Suppressor macrophage treated with lipopolysaccharide for 4 hours (primary cell): Measurements from ENCODE around the gene VPS37B.

Experiments
- DNase-seq: peaks from one replicate; pipeline ENCODE4 v3.0.0-alpha.2; 2020

Gene VPS37B

GRCh38 chr12:122836027-122836921 is 59.6 kb downstream of the VPS37B start:
- peak; percentile 48 for DNase-seq

GRCh38 chr12:122835750-122836026 is 60.2 kb downstream of the VPS37B start:
- DNase-seq, result no peak

GRCh38 chr12:122834921-122835749 is 60.8 kb downstream of the VPS37B start, which contains the start of gene HIP1R:
Gene HIP1R (plus strand): TSS chr12:122835457. CDS start chr12:122835551, 94 bp downstream.
- peak; percentile 35 for DNase-seq

GRCh38 chr12:122834104-122834920 is 61.6 kb downstream of the VPS37B start:
- peak; percentile 16 for DNase-seq

GRCh38 chr12:122830517-122831214 is 65.3 kb downstream of the VPS37B start:
- peak; percentile 53 for DNase-seq

GRCh38 chr12:122827258-122827657 is 68.7 kb downstream of the VPS37B start:
- DNase-seq, result no peak

- no peak for DNase-seq
Measured at GRCh38 chr12:122825773-122826724, 69.9 kb downstream of the VPS37B start.

- DNase-seq, result no peak
Measured at GRCh38 chr12:122823429-122823828, 72.5 kb downstream of the VPS37B start.

GRCh38 chr12:122820838-122821271 is 75.1 kb downstream of the VPS37B start:
- no peak for DNase-seq

- DNase-seq, result no peak
Measured at GRCh38 chr12:122820138-122820537, 75.8 kb downstream of the VPS37B start.

GRCh38 chr12:122819209-122819785 is 76.6 kb downstream of the VPS37B start:
- DNase-seq, result no peak
